ENCODE results near the gene GJC2. TPM values are rescaled to one million over a fixed set of nuclear protein-coding genes. Genes with fewer than 3 reads are reported as not detected.
A peak's percentile ranks its signal among the peaks of the same experiment; 100 is the strongest.

The GJC2 gene
- polyA plus RNA-seq, 1 of the 3 experiments (the other 2 are of a cell fraction): 0.92 TPM

DNA sequence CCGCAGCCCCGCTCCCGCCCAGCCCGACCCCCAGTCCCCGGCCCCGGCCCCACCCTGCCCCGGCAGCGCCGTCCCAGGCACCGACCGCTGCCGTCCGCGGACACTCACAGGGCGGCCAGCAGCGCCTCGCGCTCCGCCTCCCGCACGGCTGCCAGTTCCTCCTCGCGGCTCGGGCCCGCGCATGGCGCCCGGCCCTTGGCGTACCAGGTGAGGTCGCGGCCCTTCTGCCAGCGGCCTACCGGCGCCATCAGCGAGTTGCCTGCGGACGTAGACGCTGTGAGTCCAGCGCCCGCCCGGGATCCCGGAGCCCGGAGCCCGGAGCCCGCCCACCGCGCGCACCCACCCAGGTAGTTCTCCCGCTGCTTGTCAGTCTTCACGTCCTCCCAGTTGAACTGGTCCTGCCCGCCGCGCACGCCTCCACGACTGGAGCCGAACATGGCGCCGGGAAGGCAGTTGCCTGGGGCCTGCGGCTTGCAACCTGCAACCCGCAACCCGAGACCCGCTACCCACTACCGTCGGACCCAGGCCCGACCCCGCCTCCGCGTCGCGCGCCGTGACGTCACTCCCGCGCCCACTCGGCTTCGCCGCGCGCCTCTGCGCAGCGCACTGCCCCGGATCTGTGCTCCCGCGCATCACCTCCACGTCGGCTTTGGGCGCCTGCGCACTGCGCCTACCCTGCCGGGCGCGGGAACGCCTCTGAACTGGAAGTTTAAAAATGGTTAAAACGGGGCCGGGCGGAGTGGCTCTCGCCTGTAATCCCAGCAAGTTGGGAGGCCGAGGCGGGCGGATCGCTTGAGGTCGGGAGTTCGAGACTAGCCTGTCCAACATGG is 46.7 kb upstream of the GJC2 start, which contains the start of gene C1orf35 (continued):
- TF ChIP-seq, protein P1, sequence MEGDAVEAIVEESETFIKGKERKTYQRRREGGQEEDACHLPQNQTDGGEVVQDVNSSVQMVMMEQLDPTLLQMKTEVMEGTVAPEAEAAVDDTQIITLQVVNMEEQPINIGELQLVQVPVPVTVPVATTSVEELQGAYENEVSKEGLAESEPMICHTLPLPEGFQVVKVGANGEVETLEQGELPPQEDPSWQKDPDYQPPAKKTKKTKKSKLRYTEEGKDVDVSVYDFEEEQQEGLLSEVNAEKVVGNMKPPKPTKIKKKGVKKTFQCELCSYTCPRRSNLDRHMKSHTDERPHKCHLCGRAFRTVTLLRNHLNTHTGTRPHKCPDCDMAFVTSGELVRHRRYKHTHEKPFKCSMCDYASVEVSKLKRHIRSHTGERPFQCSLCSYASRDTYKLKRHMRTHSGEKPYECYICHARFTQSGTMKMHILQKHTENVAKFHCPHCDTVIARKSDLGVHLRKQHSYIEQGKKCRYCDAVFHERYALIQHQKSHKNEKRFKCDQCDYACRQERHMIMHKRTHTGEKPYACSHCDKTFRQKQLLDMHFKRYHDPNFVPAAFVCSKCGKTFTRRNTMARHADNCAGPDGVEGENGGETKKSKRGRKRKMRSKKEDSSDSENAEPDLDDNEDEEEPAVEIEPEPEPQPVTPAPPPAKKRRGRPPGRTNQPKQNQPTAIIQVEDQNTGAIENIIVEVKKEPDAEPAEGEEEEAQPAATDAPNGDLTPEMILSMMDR (IDR thresholded peaks at IDR 0.05): no peak
- TF ChIP-seq RFX5 (IDR thresholded peaks at IDR 0.05; ENCODE audit: low read length) (no peak), ELF1 (IDR thresholded peaks at IDR 0.05) (0 out of 2 replicates have a peak, but pooled peaks have one; percentile 19), GABPA (IDR thresholded peaks at IDR 0.05; ENCODE audit: low read depth) (0 out of 2 replicates have a peak, but pooled peaks have one; percentile 29), CHD2 (IDR thresholded peaks at IDR 0.05; ENCODE audit: low read length, partially characterized antibody) (peak; percentile 65), FOXM1 (IDR thresholded peaks at IDR 0.05; ENCODE audit: low read depth) (no peak), NFIC (IDR thresholded peaks at IDR 0.05; ENCODE audit: borderline replicate concordance) (no peak), EZH2phosphoT487 (IDR thresholded peaks at IDR 0.05; ENCODE audit: borderline replicate concordance, low read depth) (no peak), POLR2AphosphoS5 (IDR thresholded peaks at IDR 0.05; ENCODE audit: low read depth, low read length) (peak; percentile 50; the same call in 1 of the 2 replicates), FOXJ3 (CRISPR knock-in tag; IDR thresholded peaks at IDR 0.05) (no peak), YY1 (IDR thresholded peaks at IDR 0.05; ENCODE audit: low read depth) (0 out of 2 replicates have a peak, but pooled peaks have one; percentile 47), TEAD4 (IDR thresholded peaks at IDR 0.05; ENCODE audit: borderline replicate concordance, insufficient read depth) (no peak), GATA2 (CRISPR knock-in tag; IDR thresholded peaks at IDR 0.05) (no peak), MEF2A (IDR thresholded peaks at IDR 0.05; ENCODE audit: borderline replicate concordance, low read depth) (no peak), EP300 (IDR thresholded peaks at IDR 0.05; ENCODE audit: borderline replicate concordance in 1 of 2, low read depth in 1 of 2, low read length in 1 of 2) (peak in 1 of 2 experiments; percentile 15; a peak in 1 of 4 replicates), MAX (IDR thresholded peaks at IDR 0.05; ENCODE audit: low read depth) (peak; percentile 92), SIN3A (IDR thresholded peaks at IDR 0.05; ENCODE audit: borderline replicate concordance, low read depth, low read length) (no peak; the same call in 1 of the 2 replicates), RCOR1 (IDR thresholded peaks at IDR 0.05; ENCODE audit: low read length) (0 out of 2 replicates have a peak, but pooled peaks have one; percentile 14), RAD21 (IDR thresholded peaks at IDR 0.05; ENCODE audit: low read length) (no peak), FOSL2 (IDR thresholded peaks at IDR 0.05; ENCODE audit: borderline replicate concordance, low read depth) (no peak), NRF1 (IDR thresholded peaks at IDR 0.05; ENCODE audit: low read depth, low read length) (peak; percentile 99)
- TF ChIP-seq, protein P2, sequence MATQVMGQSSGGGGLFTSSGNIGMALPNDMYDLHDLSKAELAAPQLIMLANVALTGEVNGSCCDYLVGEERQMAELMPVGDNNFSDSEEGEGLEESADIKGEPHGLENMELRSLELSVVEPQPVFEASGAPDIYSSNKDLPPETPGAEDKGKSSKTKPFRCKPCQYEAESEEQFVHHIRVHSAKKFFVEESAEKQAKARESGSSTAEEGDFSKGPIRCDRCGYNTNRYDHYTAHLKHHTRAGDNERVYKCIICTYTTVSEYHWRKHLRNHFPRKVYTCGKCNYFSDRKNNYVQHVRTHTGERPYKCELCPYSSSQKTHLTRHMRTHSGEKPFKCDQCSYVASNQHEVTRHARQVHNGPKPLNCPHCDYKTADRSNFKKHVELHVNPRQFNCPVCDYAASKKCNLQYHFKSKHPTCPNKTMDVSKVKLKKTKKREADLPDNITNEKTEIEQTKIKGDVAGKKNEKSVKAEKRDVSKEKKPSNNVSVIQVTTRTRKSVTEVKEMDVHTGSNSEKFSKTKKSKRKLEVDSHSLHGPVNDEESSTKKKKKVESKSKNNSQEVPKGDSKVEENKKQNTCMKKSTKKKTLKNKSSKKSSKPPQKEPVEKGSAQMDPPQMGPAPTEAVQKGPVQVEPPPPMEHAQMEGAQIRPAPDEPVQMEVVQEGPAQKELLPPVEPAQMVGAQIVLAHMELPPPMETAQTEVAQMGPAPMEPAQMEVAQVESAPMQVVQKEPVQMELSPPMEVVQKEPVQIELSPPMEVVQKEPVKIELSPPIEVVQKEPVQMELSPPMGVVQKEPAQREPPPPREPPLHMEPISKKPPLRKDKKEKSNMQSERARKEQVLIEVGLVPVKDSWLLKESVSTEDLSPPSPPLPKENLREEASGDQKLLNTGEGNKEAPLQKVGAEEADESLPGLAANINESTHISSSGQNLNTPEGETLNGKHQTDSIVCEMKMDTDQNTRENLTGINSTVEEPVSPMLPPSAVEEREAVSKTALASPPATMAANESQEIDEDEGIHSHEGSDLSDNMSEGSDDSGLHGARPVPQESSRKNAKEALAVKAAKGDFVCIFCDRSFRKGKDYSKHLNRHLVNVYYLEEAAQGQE (IDR thresholded peaks at IDR 0.05; ENCODE audit: low read depth, low read length): peak; percentile 46; the same call in 1 of the 2 replicates
- TF ChIP-seq, protein P3, sequence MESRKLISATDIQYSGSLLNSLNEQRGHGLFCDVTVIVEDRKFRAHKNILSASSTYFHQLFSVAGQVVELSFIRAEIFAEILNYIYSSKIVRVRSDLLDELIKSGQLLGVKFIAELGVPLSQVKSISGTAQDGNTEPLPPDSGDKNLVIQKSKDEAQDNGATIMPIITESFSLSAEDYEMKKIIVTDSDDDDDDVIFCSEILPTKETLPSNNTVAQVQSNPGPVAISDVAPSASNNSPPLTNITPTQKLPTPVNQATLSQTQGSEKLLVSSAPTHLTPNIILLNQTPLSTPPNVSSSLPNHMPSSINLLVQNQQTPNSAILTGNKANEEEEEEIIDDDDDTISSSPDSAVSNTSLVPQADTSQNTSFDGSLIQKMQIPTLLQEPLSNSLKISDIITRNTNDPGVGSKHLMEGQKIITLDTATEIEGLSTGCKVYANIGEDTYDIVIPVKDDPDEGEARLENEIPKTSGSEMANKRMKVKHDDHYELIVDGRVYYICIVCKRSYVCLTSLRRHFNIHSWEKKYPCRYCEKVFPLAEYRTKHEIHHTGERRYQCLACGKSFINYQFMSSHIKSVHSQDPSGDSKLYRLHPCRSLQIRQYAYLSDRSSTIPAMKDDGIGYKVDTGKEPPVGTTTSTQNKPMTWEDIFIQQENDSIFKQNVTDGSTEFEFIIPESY (IDR thresholded peaks at IDR 0.05; ENCODE audit: borderline replicate concordance, low read depth): no peak
